Endodermal cell (in vitro differentiated cells): ENCODE data around the gene BNIP3. TPM values are rescaled to one million over a fixed set of nuclear protein-coding genes. Genes with fewer than 3 reads are reported as not detected.

Experiments used
- DNase-seq: peaks from one replicate; pipeline ENCODE4 v3.0.0-alpha.2; 2017
- H3K27ac ChIP-seq: 2 replicates; pipeline ENCODE4 v1.5.1; 2013; ENCODE audit warnings: mild to moderate bottlenecking, low read depth, low read length, moderate library complexity
- H3K27me3 ChIP-seq: 2 replicates; pipeline ENCODE4 v1.6.1; 2013; ENCODE audit warnings: mild to moderate bottlenecking, low read length, moderate library complexity; ENCODE audit not compliant: insufficient read depth, control insufficient read depth, poor library complexity, severe bottlenecking
- H3K36me3 ChIP-seq: 2 replicates; pipeline ENCODE4 v1.7.0; 2013; ENCODE audit warnings: mild to moderate bottlenecking, low read length, moderate library complexity; ENCODE audit not compliant: control insufficient read depth, insufficient read depth
- H3K4me1 ChIP-seq: one replicate; pipeline ENCODE4 v1.7.0; 2013; ENCODE audit warnings: low read length; ENCODE audit not compliant: control insufficient read depth, insufficient read depth
- H3K4me3 ChIP-seq: 2 replicates; pipeline ENCODE4 v1.5.1; 2013; ENCODE audit warnings: mild to moderate bottlenecking, low read length, moderate library complexity
- H3K9ac ChIP-seq: 2 replicates; pipeline ENCODE4 v1.6.1; 2013; ENCODE audit warnings: mild to moderate bottlenecking, low read length, moderate library complexity; ENCODE audit not compliant: poor library complexity, severe bottlenecking; ENCODE audit errors: extremely low read depth
- H3K9me3 ChIP-seq: 2 replicates; pipeline ENCODE4 v1.6.1; 2013; ENCODE audit warnings: mild to moderate bottlenecking, low read length, moderate library complexity; ENCODE audit not compliant: control insufficient read depth
- H3K27ac Mint-ChIP-seq: 2 replicates; pipeline ENCODE4 v1.8.0; 2020; ENCODE audit warnings: mixed read lengths
- H3K27me3 Mint-ChIP-seq: 2 replicates; pipeline ENCODE4 v1.8.0; 2021; ENCODE audit warnings: mild to moderate bottlenecking, mixed read lengths; ENCODE audit not compliant: insufficient read depth
- H3K36me3 Mint-ChIP-seq: 2 replicates; pipeline ENCODE4 v1.8.0; 2020; ENCODE audit warnings: low read depth, mixed read lengths
- H3K4me1 Mint-ChIP-seq: 2 replicates; pipeline ENCODE4 v1.8.0; 2020; ENCODE audit warnings: mixed read lengths
- H3K4me3 Mint-ChIP-seq: 2 replicates; pipeline ENCODE4 v1.8.0; 2020; ENCODE audit warnings: mild to moderate bottlenecking, moderate library complexity, mixed read lengths
- H3K9me3 Mint-ChIP-seq: 2 replicates; pipeline ENCODE4 v1.8.0; 2020; ENCODE audit warnings: mild to moderate bottlenecking, mixed read lengths
- CTCF ChIP-seq: fragments of 200-600 bp; sonication (generic); conservative IDR thresholded peaks from 2 replicates; pipeline ENCODE4 v1.5.0; 2021; ENCODE audit warnings: antibody characterized with exemption, mild to moderate bottlenecking
- WGBS, 2 experiments: methylation state at CpG; one replicate each; pipeline versions ENCODE4 v1.1.5 to v1.1.7; 2013; ENCODE audit warnings: missing lambda C conversion rate in 2 of 2, mixed read lengths in 1 of 2; ENCODE audit not compliant: insufficient coverage in 1 of 2, insufficient read length in 1 of 2; 5-methylcytosine and 5-hydroxymethylcytosine counted together
- total RNA-seq, 2 donors: library from RNA; stranded (reverse); fragmentation: NEBNext Ultra II Directional in 1 of 2; extraction: Animal tissue kit (Norgen Biotek cat#: 25700) in 1 of 2; gene quantifications; 2 replicates in 1 of 2; 3 replicates in 1 of 2; pipeline ENCODE4 v1.2.1, GENCODE V29; 2021

The BNIP3 gene
- total RNA-seq, 2 donors from 2014 or later = 93.5 to 108 TPM

DNA sequence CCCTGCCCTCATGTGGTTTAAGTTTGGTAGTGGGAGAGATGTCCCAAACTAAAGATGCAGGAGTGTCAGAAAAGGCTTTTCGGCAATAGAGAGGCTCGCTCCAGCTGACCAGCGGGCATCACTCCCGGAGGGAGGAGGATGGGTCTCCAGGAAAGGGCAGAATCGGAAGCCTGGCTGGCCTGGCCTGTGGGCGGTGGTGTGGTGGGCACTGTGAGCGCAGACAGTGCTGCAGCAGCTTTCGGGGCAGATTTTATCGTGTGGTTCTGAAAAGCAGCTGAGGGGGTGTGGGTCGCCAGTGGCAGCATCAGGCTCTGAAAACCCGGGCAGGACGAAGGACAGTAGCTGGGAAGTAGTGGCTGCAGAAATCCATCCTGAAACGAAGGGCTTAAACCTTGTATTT, 12.8 kb downstream of the BNIP3 start:
- Mint-ChIP-seq H3K4me1 (peaks cover 6% of the 10 kb centered on the region), H3K9me3 (no peaks in the 10 kb centered on the region), H3K36me3 (peaks cover 73% of the 10 kb centered on the region), H3K27ac (peak overlapping the region; percentile 77), H3K27me3 (no peaks in the 10 kb centered on the region), H3K4me3 (no peak overlapping the region)
- Histone ChIP-seq H3K4me3 (no peak overlapping the region), H3K36me3 (peaks cover 79% of the 10 kb centered on the region), H3K27ac (no peak overlapping the region), H3K27me3 (no peaks in the 10 kb centered on the region), H3K9ac (no peak overlapping the region), H3K4me1 (no peaks in the 10 kb centered on the region), H3K9me3 (no peaks in the 10 kb centered on the region)
- DNase-seq = no peak
- TF ChIP-seq CTCF = no peak
- WGBS, 2 experiments = 94 to 96% methylated on average over 10 to 13 of the region's 13 CpGs

DNA sequence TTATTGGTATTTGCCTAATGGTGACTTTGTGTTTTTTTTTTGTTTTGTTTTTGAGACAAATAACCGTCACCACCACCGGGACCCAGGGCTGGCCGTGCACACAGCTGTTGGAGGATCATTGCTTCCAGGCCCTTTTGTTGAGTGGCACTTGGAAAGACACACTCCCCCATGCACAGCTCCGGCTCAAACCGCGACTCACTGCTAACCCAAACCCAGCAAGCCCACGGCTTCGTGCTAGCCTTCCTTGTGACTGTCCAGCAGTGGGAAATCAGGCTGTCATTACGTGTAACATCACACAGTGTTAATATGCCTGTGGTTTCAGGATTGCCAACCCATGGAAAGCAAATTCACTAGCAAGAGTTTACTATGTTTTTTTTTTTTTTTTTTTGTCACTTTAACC, 17.4 kb downstream of the BNIP3 start:
- no peak for TF ChIP-seq CTCF
- no peaks in the 10 kb centered on the region for H3K27me3 Mint-ChIP-seq
- 95 to 97% methylated on average over 6 to 9 of the region's 9 CpGs for WGBS, 2 experiments

DNA sequence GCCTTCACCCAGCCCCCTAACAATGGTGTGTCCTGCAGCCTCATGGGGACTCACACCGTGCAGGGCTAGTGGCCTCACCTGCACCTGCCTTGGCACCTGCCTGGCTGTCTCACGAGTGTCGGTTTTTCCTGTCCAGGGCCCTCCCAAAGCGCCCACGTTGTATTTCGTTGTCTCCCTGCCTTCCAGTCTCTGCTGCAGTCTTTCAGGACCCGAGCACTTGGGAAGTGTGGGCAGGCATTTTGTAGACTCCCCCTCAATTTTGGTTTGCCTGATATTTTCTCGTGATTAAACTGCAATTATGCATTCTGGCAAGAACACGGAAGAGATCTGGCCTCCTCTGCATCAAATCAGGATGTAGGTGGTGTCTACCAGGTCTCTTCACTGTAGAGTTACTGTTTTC, 17.9 kb downstream of the BNIP3 start:
- TF ChIP-seq CTCF = no peak
- Mint-ChIP-seq H3K4me3 (no peak overlapping the region), H3K9me3 (no peaks in the 10 kb centered on the region), H3K36me3 (peaks cover 39% of the 10 kb centered on the region), H3K27ac (no peak overlapping the region), H3K27me3 (no peaks in the 10 kb centered on the region), H3K4me1 (no peaks in the 10 kb centered on the region)
- no peak overlapping the region for H3K4me3 ChIP-seq
- DNase-seq = no peak
- H3K9ac ChIP-seq = no peak overlapping the region
- no peaks in the 10 kb centered on the region for H3K4me1 ChIP-seq
- H3K36me3 ChIP-seq = peaks cover 44% of the 10 kb centered on the region
- H3K27me3 ChIP-seq = no peaks in the 10 kb centered on the region
- WGBS, 2 experiments = 90 to 98% methylated on average over 6 to 9 of the region's 9 CpGs
- H3K9me3 ChIP-seq = no peaks in the 10 kb centered on the region
- no peak overlapping the region for H3K27ac ChIP-seq

More for the DNA sequence above, 17.4 kb downstream of the BNIP3 start:
- peaks cover 41% of the 10 kb centered on the region for H3K36me3 Mint-ChIP-seq
- no peak overlapping the region for H3K9ac ChIP-seq
- H3K27me3 ChIP-seq = no peaks in the 10 kb centered on the region
- no peak for DNase-seq
- H3K9me3 ChIP-seq = no peaks in the 10 kb centered on the region
- no peaks in the 10 kb centered on the region for H3K4me1 Mint-ChIP-seq
- no peaks in the 10 kb centered on the region for H3K9me3 Mint-ChIP-seq
- no peak overlapping the region for H3K4me3 Mint-ChIP-seq
- H3K27ac Mint-ChIP-seq = no peak overlapping the region
- no peak overlapping the region for H3K27ac ChIP-seq
- H3K4me3 ChIP-seq = no peak overlapping the region
- H3K4me1 ChIP-seq = no peaks in the 10 kb centered on the region
- H3K36me3 ChIP-seq = peaks cover 44% of the 10 kb centered on the region
